ENCODE data around the gene FCGR2B.

The FCGR2B gene

DNA sequence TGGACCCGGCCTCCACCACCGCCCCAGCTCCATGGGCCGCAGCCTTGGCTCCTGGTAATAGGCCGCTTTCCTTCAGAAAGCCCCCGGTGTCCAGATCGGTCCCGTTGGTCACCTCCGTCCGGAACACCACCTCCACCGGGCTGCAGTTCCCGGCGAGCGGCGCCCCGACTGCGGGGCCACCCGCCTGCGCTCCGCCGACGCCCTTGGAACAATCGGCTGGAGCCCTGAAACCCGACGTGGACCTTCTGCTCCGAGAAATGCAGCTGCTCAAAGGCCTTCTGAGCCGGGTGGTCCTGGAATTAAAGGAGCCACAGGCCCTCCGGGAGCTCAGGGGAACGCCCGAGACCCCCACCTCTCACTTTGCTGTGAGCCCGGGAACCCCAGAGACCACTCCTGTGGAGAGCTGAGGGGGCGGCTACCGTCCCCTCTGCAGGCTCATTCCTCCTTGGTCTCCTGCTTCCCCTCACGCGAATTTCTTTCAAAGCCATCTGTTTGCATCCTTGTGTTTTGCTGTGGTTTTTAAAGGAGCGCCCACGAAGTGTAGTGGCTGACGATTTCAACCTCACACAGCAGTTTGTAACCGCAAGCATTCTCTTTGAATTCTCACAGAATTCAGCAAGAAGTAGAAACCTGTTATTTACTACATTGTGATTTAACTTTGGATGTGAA is 64.4 kb downstream of the FCGR2B start:
- in situ Hi-C loops (cut with HindIII; ENCODE audit: low sequenced_read_pairs): loop anchor here (25.0 kb wide), 1 partner anchor 90 kb away; the partner anchor contains the start of gene FCGR3B

All from endothelial cell of hepatic sinusoid (primary cell).